ENCODE data around the gene LRRC51.

GRCh38 chr11:72100009-72100408 is 19.4 kb downstream of the LRRC51 start:
- TF ChIP-seq MAX (IDR thresholded peaks at IDR 0.05; ENCODE audit: low read depth, low read length) (no peak), POLR2A (IDR thresholded peaks at IDR 0.05; ENCODE audit: extremely low read depth, insufficient read length) (no peak), CTCF (IDR thresholded peaks at IDR 0.05; ENCODE audit: low read depth, low read length) (no peak), MYC (IDR thresholded peaks at IDR 0.05; ENCODE audit: low read depth, low read length) (no peak)

Data from NB4 (cell line).